H7 (cell line): ENCODE data around the gene PLET1. TPM values are rescaled to one million over a fixed set of nuclear protein-coding genes. Genes with fewer than 3 reads are reported as not detected.

Experiments
- DNase-seq: peaks from one replicate; pipeline ENCODE4 v3.0.0; 2012
- H3K27me3 ChIP-seq: 2 replicates; pipeline ENCODE4 v1.6.0; 2011; ENCODE audit warnings: mild to moderate bottlenecking, low read length; ENCODE audit not compliant: control insufficient read depth, insufficient read depth
- H3K36me3 ChIP-seq: replicated peaks from 2 replicates; pipeline ENCODE4 v1.5.1; 2011; ENCODE audit warnings: low read length; ENCODE audit not compliant: control insufficient read depth, insufficient read depth
- H3K4me3 ChIP-seq: 2 replicates; pipeline ENCODE4 v1.5.1; 2011; ENCODE audit warnings: low read depth, mild to moderate bottlenecking, control low read depth, low read length, moderate library complexity; ENCODE audit not compliant: insufficient read depth
- total RNA-seq: library from RNA; depleted of rRNA; stranded (reverse); fragments of >200 nt; shearing (Covaris generic); gene quantifications from 2 replicates; pipeline ENCODE4 v1.2.3, GENCODE V29; 2014; rRNA removed

The PLET1 gene
- not detected in 2 replicates for total RNA-seq

GRCh38 chr11:112260490-112260889 is at the start of gene PLET1:
Gene PLET1 (minus strand): TSS chr11:112260860. CDS start chr11:112260589, 271 bp downstream.
- no peaks in the 10 kb centered on the region for H3K36me3 ChIP-seq

GRCh38 chr11:112310419-112310818 is 49.8 kb upstream of the PLET1 start:
- Histone ChIP-seq H3K36me3 (no peaks in the 10 kb centered on the region), H3K4me3 (no peak overlapping the region), H3K27me3 (no peaks in the 10 kb centered on the region; the same call in 1 of the 2 replicates)
- no peak for DNase-seq

More at GRCh38 chr11:112260490-112260889, at the start of gene PLET1:
- Histone ChIP-seq H3K27me3 (no peaks in the 10 kb centered on the region), H3K4me3 (no peak within 1 kb of the TSS)
- no peak for DNase-seq

DNA sequence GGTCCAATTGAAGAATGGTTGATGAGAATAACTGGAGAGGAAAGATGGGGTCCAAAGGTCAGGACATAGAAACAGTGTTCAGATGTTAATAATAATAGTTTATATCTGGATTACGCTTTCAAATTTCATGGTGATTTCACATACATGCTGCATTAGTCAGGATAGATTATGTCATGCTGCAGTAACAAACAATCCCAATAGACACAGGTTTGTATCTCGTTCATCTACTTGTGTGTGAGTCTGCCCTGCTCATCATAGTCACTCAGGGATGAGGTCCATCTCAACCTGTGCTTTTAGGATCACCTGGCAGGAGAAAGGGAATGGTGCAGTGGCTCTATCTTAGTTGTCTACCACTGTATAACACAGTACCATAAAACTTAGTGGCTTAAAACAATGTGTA is 48.0 kb upstream of the PLET1 start:
- no peak overlapping the region for H3K4me3 ChIP-seq
- H3K36me3 ChIP-seq, result no peaks in the 10 kb centered on the region
- no peaks in the 10 kb centered on the region; the same call in 1 of the 2 replicates for H3K27me3 ChIP-seq
- no peak for DNase-seq

GRCh38 chr11:112307616-112308015 is 47.0 kb upstream of the PLET1 start:
- no peaks in the 10 kb centered on the region for H3K27me3 ChIP-seq
- no peak overlapping the region for H3K4me3 ChIP-seq
- no peak for DNase-seq
- no peaks in the 10 kb centered on the region for H3K36me3 ChIP-seq

DNA sequence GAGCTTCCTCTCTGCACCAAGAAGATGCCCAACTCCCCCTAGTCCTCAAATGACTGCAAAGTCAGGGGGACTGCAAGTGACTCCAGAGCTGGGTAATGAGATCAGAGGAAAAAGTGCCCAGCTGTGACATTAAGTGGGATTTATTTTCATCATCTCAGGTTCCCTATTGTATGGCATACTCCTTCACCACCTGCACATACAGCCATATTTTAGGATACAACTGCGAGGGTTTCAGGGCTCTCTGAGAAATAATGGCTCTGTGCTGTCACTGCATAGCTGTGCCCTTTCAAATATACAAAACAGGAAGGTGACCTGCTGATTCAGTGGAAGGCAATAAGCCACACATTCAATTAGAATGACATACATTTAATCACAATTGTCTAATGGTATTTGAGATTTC is 45.6 kb upstream of the PLET1 start:
- no peak for DNase-seq
- Histone ChIP-seq H3K27me3 (no peaks in the 10 kb centered on the region), H3K4me3 (no peak overlapping the region), H3K36me3 (no peaks in the 10 kb centered on the region)

DNA sequence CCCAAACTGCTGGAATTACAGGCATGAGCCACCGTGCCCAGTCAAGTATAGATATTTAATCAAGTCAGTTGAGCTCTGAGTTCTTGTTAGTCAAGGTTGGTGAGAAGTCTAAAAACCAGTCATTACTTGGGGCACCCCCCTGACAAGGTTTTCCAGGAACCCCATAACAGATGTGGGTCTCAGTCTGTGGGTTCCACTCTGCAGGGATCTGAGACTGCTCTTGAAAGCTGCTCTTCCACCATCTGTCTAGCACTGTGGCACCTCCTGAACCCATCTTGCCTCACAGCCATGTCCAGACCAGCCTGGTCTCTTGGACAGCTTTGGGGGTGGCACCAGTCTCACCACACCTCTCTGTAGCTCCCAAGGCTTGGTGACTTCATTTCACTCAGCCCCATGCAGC is 44.3 kb upstream of the PLET1 start:
- H3K4me3 ChIP-seq, result no peak overlapping the region
- no peaks in the 10 kb centered on the region for H3K27me3 ChIP-seq
- no peak for DNase-seq
- H3K36me3 ChIP-seq, result no peaks in the 10 kb centered on the region

DNA sequence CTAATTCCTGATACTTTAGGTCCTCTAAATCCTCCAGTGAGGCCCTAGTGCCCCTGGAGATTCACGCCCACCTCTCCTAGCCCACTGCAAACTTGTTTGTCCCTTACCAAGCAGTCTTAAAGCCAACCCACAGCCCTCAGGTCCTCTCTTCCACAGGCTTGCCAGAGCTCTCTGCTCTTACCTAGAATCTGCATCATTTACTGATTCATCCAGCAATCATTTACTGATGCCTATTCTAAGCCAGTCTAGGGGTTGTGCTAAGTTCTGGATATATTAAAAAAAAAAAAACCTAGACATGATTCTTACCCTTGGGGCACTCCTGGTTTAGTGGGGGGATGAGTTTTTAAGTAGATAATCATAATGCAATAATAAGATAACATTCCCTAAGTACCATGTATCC is 43.0 kb upstream of the PLET1 start:
- H3K36me3 ChIP-seq, result no peaks in the 10 kb centered on the region
- H3K4me3 ChIP-seq, result no peak overlapping the region
- DNase-seq, result no peak
- no peaks in the 10 kb centered on the region for H3K27me3 ChIP-seq

DNA sequence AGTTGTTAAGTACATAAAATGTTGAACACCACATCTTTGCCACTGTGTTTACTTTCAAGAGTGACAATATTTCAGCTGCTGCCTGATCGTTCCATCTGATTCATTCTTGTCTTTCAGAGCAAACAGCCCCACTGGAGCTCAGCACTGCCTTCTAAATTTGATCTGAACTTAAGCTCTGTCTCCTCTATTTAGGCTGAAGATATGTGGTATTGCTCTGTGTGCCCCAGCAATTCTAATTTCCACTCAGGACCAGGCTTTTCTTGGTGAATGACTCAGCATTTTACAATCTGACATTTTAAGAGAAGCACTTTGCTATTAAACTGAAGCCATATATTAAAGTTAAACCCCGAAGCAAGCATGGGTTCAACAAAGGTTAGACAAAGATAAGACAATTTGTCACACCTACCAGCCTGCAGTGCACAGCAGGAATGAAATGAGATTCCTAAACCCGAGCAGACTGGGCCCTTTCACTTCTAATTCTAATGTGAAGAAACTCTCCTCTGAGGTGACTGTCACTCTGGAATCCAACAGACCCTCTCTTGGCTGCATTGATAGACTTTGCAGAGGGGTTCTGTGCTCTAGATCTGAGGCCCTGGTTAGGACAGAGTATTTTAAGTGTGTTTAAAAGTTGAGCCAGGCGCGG is 41.7 kb upstream of the PLET1 start:
- no peak overlapping the region for H3K4me3 ChIP-seq
- no peaks in the 10 kb centered on the region for H3K36me3 ChIP-seq
- DNase-seq, result no peak
- H3K27me3 ChIP-seq, result no peaks in the 10 kb centered on the region

DNA sequence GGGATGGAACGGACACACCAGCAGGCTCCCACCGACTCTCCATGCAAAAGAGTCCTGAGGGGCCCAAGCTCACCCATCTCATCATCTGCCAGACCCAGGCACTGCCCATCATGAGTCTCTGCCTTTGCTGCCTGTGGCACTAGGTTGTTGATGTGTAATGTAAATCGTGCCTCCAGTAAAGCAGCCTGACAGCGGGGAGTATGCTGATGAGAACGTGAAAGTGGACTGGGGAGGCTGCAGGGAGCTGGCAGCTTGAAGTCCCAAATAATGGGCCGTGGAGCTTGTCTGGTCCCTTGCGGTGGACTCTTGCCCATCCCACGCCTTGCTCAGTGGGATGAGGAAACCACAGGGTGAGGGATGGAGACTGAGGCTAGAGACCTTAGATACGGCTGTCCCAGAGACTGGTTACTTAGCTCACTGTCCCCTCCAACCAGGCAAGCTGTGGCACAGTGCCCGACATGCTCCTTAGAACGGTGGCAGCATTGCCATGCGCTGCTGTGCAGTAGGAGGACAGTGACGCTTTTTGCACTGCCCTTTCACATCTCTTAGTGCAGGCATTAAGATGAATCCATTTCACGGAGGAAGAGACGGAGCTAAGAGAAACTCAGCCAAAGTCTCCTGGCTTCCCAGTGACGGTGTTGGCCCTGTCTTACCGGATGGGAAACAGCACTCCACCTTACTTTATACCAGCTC is 39.6 kb upstream of the PLET1 start:
- no peaks in the 10 kb centered on the region for H3K36me3 ChIP-seq
- H3K27me3 ChIP-seq, result no peaks in the 10 kb centered on the region
- no peak overlapping the region for H3K4me3 ChIP-seq
- peak; percentile 47 for DNase-seq

- Histone ChIP-seq H3K27me3 (no peaks in the 10 kb centered on the region), H3K36me3 (no peaks in the 10 kb centered on the region), H3K4me3 (no peak overlapping the region)
- no peak for DNase-seq
Measured at GRCh38 chr11:112298535-112298934, 37.9 kb upstream of the PLET1 start.

DNA sequence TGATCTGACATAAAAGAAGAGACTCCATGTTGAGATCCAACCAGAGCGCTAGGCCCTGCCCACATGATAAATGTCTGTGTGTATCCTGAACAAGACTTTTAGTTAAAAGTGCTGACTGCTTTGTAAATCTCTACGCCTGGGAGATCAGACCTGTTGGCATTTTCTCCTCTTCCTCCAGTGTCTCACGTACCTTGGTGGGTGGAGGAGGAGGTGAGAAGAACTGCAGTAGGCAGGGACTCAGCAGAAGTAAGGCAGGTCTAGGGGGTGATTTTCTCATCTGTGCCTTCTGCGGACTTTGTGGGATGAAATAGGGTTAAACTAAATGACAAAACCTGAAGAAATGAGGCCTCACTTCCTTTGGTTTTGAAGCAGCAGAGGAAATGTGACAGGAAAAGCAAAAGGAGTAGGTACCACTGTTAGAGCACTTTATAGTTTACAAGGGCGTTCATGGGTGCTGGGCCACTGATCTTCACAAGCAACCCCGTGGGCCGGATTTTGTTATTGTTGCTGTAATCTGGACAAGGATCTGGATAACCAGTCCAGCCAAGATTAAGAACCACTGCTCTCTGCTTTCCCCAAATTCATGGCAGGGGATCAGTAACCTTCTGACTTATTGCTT is 36.7 kb upstream of the PLET1 start:
- no peak overlapping the region for H3K4me3 ChIP-seq
- H3K36me3 ChIP-seq, result no peaks in the 10 kb centered on the region
- DNase-seq, result no peak
- H3K27me3 ChIP-seq, result no peaks in the 10 kb centered on the region

GRCh38 chr11:112296044-112296443 is 35.4 kb upstream of the PLET1 start:
- H3K36me3 ChIP-seq, result no peaks in the 10 kb centered on the region
- H3K4me3 ChIP-seq, result no peak overlapping the region
- DNase-seq, result no peak
- H3K27me3 ChIP-seq, result no peaks in the 10 kb centered on the region

GRCh38 chr11:112294688-112295340 is 34.2 kb upstream of the PLET1 start:
- Histone ChIP-seq H3K27me3 (peaks cover 1% of the 10 kb centered on the region; the same call in 1 of the 2 replicates), H3K36me3 (no peaks in the 10 kb centered on the region), H3K4me3 (no peak overlapping the region)
- DNase-seq, result no peak

- H3K36me3 ChIP-seq, result no peaks in the 10 kb centered on the region
- no peak overlapping the region for H3K4me3 ChIP-seq
- no peak for DNase-seq
- H3K27me3 ChIP-seq, result peaks cover 8% of the 10 kb centered on the region
Measured at GRCh38 chr11:112293614-112294013, 33.0 kb upstream of the PLET1 start.
